Endothelial cell of umbilical vein (primary cell): Measurements from ENCODE around the gene UNC119. TPM values are rescaled to one million over a fixed set of nuclear protein-coding genes. Genes with fewer than 3 reads are reported as not detected.
A peak's percentile ranks its signal among the peaks of the same experiment; 100 is the strongest.

Source experiments
- BruUV-seq: library from RNA; stranded (reverse); fragments of 400-500 nt; replicated peaks from 2 replicates; lab custom pipeline; 2021; lab: Mats Ljungman, UMichigan
- CTCF ChIA-PET: fragments of 300-600, 350-600 bp; sonication (Branson Sonifier 250); formaldehyde crosslinking; loops from one replicate; lab custom pipeline; 2021; ENCODE audit warnings: antibody characterized with exemption, inconsistent platforms; lab: Charles Lee
- POLR2A ChIA-PET: fragments of 300-600, 350-600 bp; sonication (Branson Sonifier 250); formaldehyde crosslinking; loops from one replicate; lab custom pipeline; 2021; ENCODE audit warnings: antibody characterized with exemption, inconsistent platforms; lab: Charles Lee
- DNase-seq: peaks from one replicate; pipeline ENCODE4 v3.0.0-alpha.2; 2011; ENCODE audit warnings: low read depth, low spot score
- FAIRE-seq: peaks from 2 replicates; lab custom pipeline; 2011; peaks lifted over from hg19 to GRCh38; lab: Jason Lieb, UNC
- H2AFZ ChIP-seq: 2 replicates; pipeline ENCODE4 v1.6.0; 2012; ENCODE audit warnings: low read depth, low read length, control low read depth, inconsistent platforms
- H3K27ac ChIP-seq: 2 replicates; pipeline ENCODE4 v1.5.1; 2011; ENCODE audit warnings: low read depth, mild to moderate bottlenecking, control low read depth, low read length, moderate library complexity; ENCODE audit not compliant: insufficient read depth
- H3K27me3 ChIP-seq, 2 experiments: 2 replicates each; pipeline versions ENCODE4 v1.6.0 to v1.6.1; 2011; ENCODE audit warnings: low read length in 2 of 2, mixed read lengths in 1 of 2; ENCODE audit not compliant: control insufficient read depth in 2 of 2, insufficient read depth in 2 of 2
- H3K36me3 ChIP-seq, 2 experiments: 2 replicates in 1 of 2; 3 replicates in 1 of 2; pipeline ENCODE4 v1.5.1; 2011; ENCODE audit warnings: low read length in 2 of 2, mild to moderate bottlenecking in 1 of 2, moderate library complexity in 1 of 2; ENCODE audit not compliant: control insufficient read depth in 2 of 2, insufficient read depth in 2 of 2; ENCODE audit errors: extremely low read depth in 1 of 2
- H3K4me1 ChIP-seq: 3 replicates; pipeline ENCODE4 v1.5.1; 2011; ENCODE audit warnings: mild to moderate bottlenecking, low read length; ENCODE audit not compliant: control insufficient read depth, insufficient read depth; ENCODE audit errors: extremely low read depth
- H3K4me2 ChIP-seq: 2 replicates; pipeline ENCODE4 v1.6.1; 2011; ENCODE audit warnings: low read length, control low read depth, mixed read lengths; ENCODE audit not compliant: insufficient read depth
- H3K4me3 ChIP-seq, 3 experiments: fragments of 200-600 bp in 1 of 3; sonication (generic), shearing (Covaris generic) in 1 of 3; replicated peaks in 1 of 3; 2 replicates each; pipeline ENCODE4 v1.5.1; 2011 to 2016; ENCODE audit warnings: control low read depth in 3 of 3, low read length in 3 of 3, mild to moderate bottlenecking in 2 of 3, inconsistent platforms in 1 of 3, low read depth in 1 of 3, moderate library complexity in 1 of 3; ENCODE audit not compliant: insufficient read depth in 1 of 3
- H3K79me2 ChIP-seq: 2 replicates; pipeline ENCODE4 v1.6.0; 2012; ENCODE audit warnings: low read length, inconsistent platforms; ENCODE audit not compliant: control insufficient read depth, insufficient read depth
- H3K9ac ChIP-seq: replicated peaks from 2 replicates; pipeline ENCODE3; 2011; ENCODE audit warnings: low read length, control low read depth; ENCODE audit not compliant: insufficient read depth; ENCODE audit errors: extremely low read depth
- H3K9me1 ChIP-seq: replicated peaks from 3 replicates; pipeline ENCODE4 v1.6.0; 2011; ENCODE audit warnings: mild to moderate bottlenecking, low read length; ENCODE audit not compliant: control insufficient read depth, insufficient read depth; ENCODE audit errors: extremely low read depth
- H3K9me3 ChIP-seq: replicated peaks from 2 replicates; pipeline ENCODE4 v1.5.1; 2012; ENCODE audit warnings: low read length, inconsistent platforms; ENCODE audit not compliant: control insufficient read depth, insufficient read depth
- H4K20me1 ChIP-seq: replicated peaks from 2 replicates; pipeline ENCODE3; 2011; ENCODE audit warnings: mild to moderate bottlenecking, low read length; ENCODE audit not compliant: control insufficient read depth, insufficient read depth; ENCODE audit errors: extremely low read depth
- EZH2 ChIP-seq: IDR thresholded peaks from 2 replicates; pipeline ENCODE4 v1.6.1; 2012; ENCODE audit warnings: borderline replicate concordance, low read depth, mild to moderate bottlenecking, moderate library complexity, low read length, inconsistent platforms; ENCODE audit not compliant: severe bottlenecking
- FOS ChIP-seq: IDR thresholded peaks from 2 replicates; pipeline ENCODE4 v1.6.1; 2011; ENCODE audit warnings: mild to moderate bottlenecking, low read length, moderate library complexity, borderline replicate concordance; ENCODE audit not compliant: insufficient read depth
- GATA2 ChIP-seq: IDR thresholded peaks from 2 replicates; pipeline ENCODE4 v1.7.0; 2011; ENCODE audit warnings: low read depth, mild to moderate bottlenecking, moderate library complexity, mixed read lengths, low read length; ENCODE audit not compliant: insufficient read length, insufficient read depth
- JUN ChIP-seq: IDR thresholded peaks from 2 replicates; pipeline ENCODE4 v1.6.1; 2011; ENCODE audit warnings: borderline replicate concordance, low read depth; ENCODE audit not compliant: insufficient read length, insufficient read depth
- MYC ChIP-seq: IDR thresholded peaks from one replicate; pipeline ENCODE4 v1.6.1; 2011; ENCODE audit warnings: mild to moderate bottlenecking, low read depth, low read length
- POLR2A ChIP-seq: IDR thresholded peaks from 2 replicates; pipeline ENCODE4 v1.6.1; 2012; ENCODE audit warnings: low read depth, mild to moderate bottlenecking, control low read depth, low read length
- POLR2AphosphoS5 ChIP-seq: IDR thresholded peaks from 2 replicates; pipeline ENCODE4 v1.6.1; 2012; ENCODE audit warnings: low read depth, mild to moderate bottlenecking, control low read depth, low read length, moderate library complexity; ENCODE audit not compliant: insufficient read depth
- dilution Hi-C: fragments of 300-500 bp; cut with MboI; formaldehyde crosslinking; loops from one replicate; pipeline ENCODE4 v1.15.0; 2019; ENCODE audit warnings: low sequenced_read_pairs; ENCODE audit not compliant: extremely low pct_ligation_motif_present
- intact Hi-C: fragments of 100-400 bp; cut with micrococcal nuclease; formaldehyde crosslinking; loops from one replicate; pipeline ENCODE4 v1.10.0; 2022
- polyA plus RNA-seq, 4 experiments: library from polyadenylated mRNA; depleted of rRNA in 3 of 4; stranded (reverse) in 3 of 4; unstranded in 1 of 4; fragments of >200 nt; gene quantifications; 2 replicates each; pipeline versions ENCODE4 v1.2.1 to v1.2.3, GENCODE V29; 2011 to 2012; ENCODE audit warnings: missing spikeins in 1 of 4
- total RNA-seq: library from RNA; stranded (reverse); gene quantifications from 2 replicates; pipeline ENCODE4 v1.2.3, GENCODE V29; 2021
- TF ChIP-seq, protein P1 (sequence below): IDR thresholded peaks from 2 replicates; pipeline ENCODE4 v1.6.1; 2011; ENCODE audit not compliant: insufficient read depth, insufficient read length
- TF ChIP-seq, protein P2 (sequence below), 2 donors: IDR thresholded peaks; 1 replicate in 1 of 2; 2 replicates in 1 of 2; pipeline ENCODE4 v1.5.1; 2011; ENCODE audit warnings: low read length in 2 of 2, mild to moderate bottlenecking in 2 of 2, moderate library complexity in 2 of 2, control low read depth in 1 of 2, inconsistent platforms in 1 of 2, low read depth in 1 of 2; ENCODE audit not compliant: insufficient read depth in 1 of 2; ENCODE audit errors: extremely low read depth in 1 of 2

Gene UNC119
- total and polyA plus RNA-seq, 2 donors (not counting 3 experiments of a cell fraction or from before 2014, with no cell fraction given), result 26.3 to 67.8 TPM

DNA sequence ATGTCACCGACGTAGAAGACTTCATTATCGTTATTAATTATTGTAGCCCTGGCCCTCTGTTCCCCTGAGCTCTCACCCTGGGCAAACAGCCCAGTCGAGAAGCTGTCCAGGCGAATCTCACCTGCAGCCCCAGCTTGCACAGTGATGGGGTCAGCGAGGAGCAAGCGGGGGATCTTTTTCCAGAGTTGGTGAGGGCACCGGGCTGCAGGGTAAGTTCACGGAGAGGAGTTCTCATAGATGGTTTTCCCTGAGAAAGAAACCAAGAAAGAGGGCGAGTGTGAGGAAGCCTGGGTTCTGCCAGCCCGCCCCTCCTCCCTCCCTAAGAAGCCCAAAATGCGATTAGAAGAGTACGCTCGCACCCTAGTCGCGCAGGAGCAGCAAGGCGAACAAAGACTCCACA is 46.0 kb upstream of the UNC119 start:
- peak overlapping the region; percentile 95 for H3K27ac ChIP-seq
- H2AFZ ChIP-seq, result peak overlapping the region; percentile 92
- peaks cover 14% of the 10 kb centered on the region for H3K79me2 ChIP-seq
- no peaks in the 10 kb centered on the region for H4K20me1 ChIP-seq
- H3K4me1 ChIP-seq, result peaks cover 18% of the 10 kb centered on the region
- no peaks in the 10 kb centered on the region for H3K36me3 ChIP-seq
- H3K9ac ChIP-seq, result peak overlapping the region; percentile 94
- peak overlapping the region; percentile 61 to 90 (median 68) for H3K4me3 ChIP-seq
- BruUV-seq, result TSS peak; percentile 41
- CTCF ChIA-PET, result interaction anchor here (1.9 kb wide), 1 partner anchor 49 kb away, joined by 6 read pairs; no protein-coding TSS in a partner anchor
- DNase-seq (no peak), FAIRE-seq (no peak)
- H3K9me1 ChIP-seq, result no peaks in the 10 kb centered on the region
- H3K27me3 ChIP-seq, result no peaks in the 10 kb centered on the region
- POLR2A ChIA-PET, result no interaction called here
- TF ChIP-seq GATA2 (no peak), MYC (no peak), JUN (no peak), FOS (no peak), POLR2AphosphoS5 (no peak), POLR2A (no peak), EZH2 (no peak)
- no peaks in the 10 kb centered on the region for H3K9me3 ChIP-seq
- dilution Hi-C loops (no loop called here), intact Hi-C loops (loop anchor here (2.0 kb wide), 1 partner anchor 22 kb away; the partner anchor contains the start of gene ALDOC)
- peak overlapping the region; percentile 78 for H3K4me2 ChIP-seq

DNA sequence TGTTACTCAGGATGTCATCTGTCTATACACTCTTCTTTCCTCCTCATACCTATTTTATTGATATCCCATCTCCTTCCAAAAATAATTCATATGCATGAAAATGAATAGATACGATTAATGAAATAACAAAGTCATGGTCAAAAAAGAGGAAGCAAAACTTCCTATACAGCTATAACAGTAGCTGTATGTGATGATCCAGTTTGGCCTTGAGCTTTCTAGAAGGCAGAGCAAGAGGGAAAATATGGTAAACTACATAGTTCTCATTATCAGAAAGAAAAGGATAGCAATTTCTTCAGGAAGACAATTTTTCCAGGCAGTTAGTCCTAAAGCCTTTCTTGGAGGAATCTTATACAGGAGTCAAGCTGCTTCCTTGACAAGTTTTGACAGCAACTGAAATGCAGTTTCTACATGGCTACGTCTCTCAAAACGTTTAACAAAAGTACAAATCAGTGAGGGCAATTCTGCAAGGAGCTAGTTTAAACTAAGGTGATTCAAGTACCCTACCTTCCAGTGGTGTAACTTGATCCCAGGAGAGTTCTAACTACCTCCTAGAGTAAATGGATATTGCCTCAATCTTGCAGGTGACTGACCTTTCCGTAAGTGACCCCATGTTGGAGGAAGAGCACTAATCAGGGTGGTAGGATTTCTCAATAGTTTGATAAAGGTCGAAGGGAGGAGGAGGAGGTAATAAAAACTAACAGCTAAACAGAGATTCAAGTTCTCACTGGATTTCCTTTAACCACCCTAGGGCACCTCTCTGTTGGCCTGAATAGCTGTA is 45.4 kb upstream of the UNC119 start:
- Histone ChIP-seq H3K9me3 (no peaks in the 10 kb centered on the region), H3K27me3 (no peaks in the 10 kb centered on the region), H3K4me3 (peak overlapping the region; percentile 61 to 90 (median 68)), H2AFZ (peak overlapping the region; percentile 92), H4K20me1 (no peaks in the 10 kb centered on the region), H3K9ac (peak overlapping the region; percentile 94), H3K4me2 (peak overlapping the region; percentile 78), H3K9me1 (no peaks in the 10 kb centered on the region), H3K36me3 (no peaks in the 10 kb centered on the region), H3K27ac (peak overlapping the region; percentile 95), H3K79me2 (peaks cover 16% of the 10 kb centered on the region), H3K4me1 (peaks cover 18% of the 10 kb centered on the region)
- TF ChIP-seq POLR2A (no peak), FOS (no peak), GATA2 (no peak), POLR2AphosphoS5 (no peak), EZH2 (no peak), JUN (no peak), MYC (no peak)
- TF ChIP-seq, protein P1, sequence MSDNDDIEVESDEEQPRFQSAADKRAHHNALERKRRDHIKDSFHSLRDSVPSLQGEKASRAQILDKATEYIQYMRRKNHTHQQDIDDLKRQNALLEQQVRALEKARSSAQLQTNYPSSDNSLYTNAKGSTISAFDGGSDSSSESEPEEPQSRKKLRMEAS, result no peak
- TF ChIP-seq, protein P2, sequence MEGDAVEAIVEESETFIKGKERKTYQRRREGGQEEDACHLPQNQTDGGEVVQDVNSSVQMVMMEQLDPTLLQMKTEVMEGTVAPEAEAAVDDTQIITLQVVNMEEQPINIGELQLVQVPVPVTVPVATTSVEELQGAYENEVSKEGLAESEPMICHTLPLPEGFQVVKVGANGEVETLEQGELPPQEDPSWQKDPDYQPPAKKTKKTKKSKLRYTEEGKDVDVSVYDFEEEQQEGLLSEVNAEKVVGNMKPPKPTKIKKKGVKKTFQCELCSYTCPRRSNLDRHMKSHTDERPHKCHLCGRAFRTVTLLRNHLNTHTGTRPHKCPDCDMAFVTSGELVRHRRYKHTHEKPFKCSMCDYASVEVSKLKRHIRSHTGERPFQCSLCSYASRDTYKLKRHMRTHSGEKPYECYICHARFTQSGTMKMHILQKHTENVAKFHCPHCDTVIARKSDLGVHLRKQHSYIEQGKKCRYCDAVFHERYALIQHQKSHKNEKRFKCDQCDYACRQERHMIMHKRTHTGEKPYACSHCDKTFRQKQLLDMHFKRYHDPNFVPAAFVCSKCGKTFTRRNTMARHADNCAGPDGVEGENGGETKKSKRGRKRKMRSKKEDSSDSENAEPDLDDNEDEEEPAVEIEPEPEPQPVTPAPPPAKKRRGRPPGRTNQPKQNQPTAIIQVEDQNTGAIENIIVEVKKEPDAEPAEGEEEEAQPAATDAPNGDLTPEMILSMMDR (IDR thresholded peaks at IDR 0.05; ENCODE audit: extremely low read depth in 1 of 2, insufficient read depth in 1 of 2, low read depth in 1 of 2, low read length in 2 of 2), result no peak
- DNase-seq (no peak), FAIRE-seq (no peak)
- BruUV-seq, result no TSS peak
- dilution Hi-C loops, result no loop called here
- intact Hi-C loops, result loop anchor here (2.0 kb wide), 1 partner anchor 21 kb away; the partner anchor contains the start of gene ALDOC
- POLR2A ChIA-PET, result no interaction called here
- CTCF ChIA-PET, result interaction anchor here (1.9 kb wide), 1 partner anchor 48 kb away, joined by 6 read pairs; no protein-coding TSS in a partner anchor
